ENCODE results near the gene ASAP2.

ASAP2 gene

DNA sequence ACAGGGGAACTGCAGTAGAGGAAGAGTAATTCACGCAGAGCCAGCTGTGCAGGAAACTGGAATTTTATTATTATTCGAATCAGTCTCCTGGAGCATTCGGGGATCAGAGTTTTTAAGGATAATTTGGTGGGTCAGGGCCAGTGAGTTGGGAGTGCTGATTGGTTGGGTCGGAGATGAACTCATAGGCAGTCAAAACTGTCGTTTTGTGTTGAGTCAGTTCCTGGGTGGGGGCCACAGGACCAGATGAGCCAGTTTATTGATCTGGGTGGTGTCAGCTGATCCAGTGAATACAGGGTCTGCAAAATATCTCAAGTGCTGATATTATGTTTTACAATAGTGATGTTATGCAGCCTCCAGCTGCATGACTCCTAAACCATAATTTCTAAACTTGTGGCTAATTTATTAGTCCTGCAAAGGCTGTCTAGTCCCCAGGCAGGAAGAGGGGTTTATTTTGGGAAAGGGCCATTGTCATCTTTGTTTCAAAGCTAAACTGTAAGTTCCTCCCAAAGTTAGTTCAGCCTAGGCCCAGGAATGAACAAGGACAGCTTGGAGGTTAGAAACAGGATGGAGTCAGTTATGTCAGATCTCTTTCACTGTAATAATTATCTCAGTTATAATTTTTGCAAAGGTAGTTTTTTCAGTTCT lies 67.0 kb downstream of the ASAP2 start:
- TF ChIP-seq, protein P1, sequence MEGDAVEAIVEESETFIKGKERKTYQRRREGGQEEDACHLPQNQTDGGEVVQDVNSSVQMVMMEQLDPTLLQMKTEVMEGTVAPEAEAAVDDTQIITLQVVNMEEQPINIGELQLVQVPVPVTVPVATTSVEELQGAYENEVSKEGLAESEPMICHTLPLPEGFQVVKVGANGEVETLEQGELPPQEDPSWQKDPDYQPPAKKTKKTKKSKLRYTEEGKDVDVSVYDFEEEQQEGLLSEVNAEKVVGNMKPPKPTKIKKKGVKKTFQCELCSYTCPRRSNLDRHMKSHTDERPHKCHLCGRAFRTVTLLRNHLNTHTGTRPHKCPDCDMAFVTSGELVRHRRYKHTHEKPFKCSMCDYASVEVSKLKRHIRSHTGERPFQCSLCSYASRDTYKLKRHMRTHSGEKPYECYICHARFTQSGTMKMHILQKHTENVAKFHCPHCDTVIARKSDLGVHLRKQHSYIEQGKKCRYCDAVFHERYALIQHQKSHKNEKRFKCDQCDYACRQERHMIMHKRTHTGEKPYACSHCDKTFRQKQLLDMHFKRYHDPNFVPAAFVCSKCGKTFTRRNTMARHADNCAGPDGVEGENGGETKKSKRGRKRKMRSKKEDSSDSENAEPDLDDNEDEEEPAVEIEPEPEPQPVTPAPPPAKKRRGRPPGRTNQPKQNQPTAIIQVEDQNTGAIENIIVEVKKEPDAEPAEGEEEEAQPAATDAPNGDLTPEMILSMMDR (IDR thresholded peaks at IDR 0.05; ENCODE audit: low read depth, low read length, missing control alignments) = no peak
- DNase-seq (ENCODE audit: low read depth) = no peak
- H3K4me3 ChIP-seq (ENCODE audit: low read depth, low read length) = no peak overlapping the region

DNA sequence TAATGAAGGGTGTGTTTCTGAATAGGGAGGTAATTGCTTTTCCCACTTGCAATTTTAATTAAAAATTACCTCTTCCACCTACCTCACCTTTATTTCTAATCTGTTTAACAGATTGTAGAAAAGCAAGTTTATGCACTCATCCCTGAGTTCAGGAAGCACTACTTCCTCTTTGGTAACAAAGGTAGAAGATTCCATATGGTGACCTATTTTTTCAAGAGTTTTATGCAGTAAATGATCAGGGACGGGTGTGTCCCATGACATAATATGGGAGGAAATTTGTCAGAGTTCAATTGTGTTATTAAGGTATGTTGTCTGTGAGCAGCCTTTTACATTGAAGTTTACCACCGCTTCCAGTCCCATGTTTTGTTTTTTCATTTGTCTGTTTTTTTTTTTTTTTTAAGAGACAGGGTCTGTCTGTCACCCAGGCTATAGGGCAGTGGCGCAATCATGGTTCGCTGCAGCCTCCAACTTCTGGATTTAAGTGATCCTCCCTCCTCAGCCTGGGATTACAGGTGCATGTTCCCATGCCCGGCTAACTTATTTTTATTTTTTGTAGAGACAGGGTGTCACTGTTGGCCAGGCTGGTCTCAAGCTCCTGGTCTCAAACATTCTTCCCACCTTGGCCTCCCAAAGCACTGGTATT lies 68.2 kb downstream of the ASAP2 start:
- TF ChIP-seq, protein P1 (IDR thresholded peaks at IDR 0.05; ENCODE audit: low read depth, low read length, missing control alignments) = no peak
- no peak overlapping the region for H3K4me3 ChIP-seq (ENCODE audit: low read depth, low read length)
- no peak for DNase-seq (ENCODE audit: low read depth)

DNA sequence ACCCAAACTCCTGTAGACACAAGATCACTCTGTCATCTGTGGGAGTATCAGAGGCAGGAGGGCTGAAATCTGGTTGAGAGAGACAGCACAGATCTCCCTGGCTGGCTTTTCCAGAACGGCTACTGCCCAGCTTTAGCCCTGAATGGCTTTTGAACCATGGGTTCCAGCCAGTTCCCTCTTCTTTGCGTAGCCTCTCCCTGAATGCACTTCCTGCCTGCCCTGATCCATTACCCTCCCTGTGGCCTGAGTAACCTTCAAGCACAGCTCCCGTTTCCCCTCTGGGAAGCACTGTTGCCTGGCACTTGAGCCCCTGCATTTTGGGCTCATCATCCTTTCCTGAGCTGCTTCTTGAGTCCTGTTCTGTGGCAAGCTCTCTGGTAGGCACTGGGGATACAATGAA lies 68.8 kb downstream of the ASAP2 start:
- TF ChIP-seq, protein P1 (IDR thresholded peaks at IDR 0.05; ENCODE audit: low read depth, low read length, missing control alignments) = no peak
- no peak for DNase-seq (ENCODE audit: low read depth)
- H3K4me3 ChIP-seq (ENCODE audit: low read depth, low read length) = no peak overlapping the region

DNA sequence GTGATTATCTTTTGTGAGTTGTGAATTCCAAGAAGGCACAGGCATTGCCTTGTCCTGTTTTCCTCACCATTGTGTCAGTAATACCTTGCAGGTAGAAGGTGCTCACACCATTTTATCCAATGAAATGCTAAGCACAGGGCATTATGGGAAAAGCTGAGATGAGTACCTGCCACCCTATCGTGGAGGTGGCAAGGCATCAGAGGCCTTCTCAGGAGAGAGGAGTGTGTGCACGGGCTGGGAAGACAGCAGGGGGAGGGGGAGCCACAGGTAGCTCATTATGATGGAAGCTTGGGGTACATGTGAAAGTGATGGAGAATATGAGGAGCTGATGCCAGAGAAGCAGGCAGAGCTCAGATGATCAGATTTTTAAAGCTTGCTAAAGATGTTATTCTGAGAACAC lies 69.5 kb downstream of the ASAP2 start:
- H3K4me3 ChIP-seq (ENCODE audit: low read depth, low read length) = no peak overlapping the region
- TF ChIP-seq, protein P1 (IDR thresholded peaks at IDR 0.05; ENCODE audit: low read depth, low read length, missing control alignments) = no peak
- no peak for DNase-seq (ENCODE audit: low read depth)

DNA sequence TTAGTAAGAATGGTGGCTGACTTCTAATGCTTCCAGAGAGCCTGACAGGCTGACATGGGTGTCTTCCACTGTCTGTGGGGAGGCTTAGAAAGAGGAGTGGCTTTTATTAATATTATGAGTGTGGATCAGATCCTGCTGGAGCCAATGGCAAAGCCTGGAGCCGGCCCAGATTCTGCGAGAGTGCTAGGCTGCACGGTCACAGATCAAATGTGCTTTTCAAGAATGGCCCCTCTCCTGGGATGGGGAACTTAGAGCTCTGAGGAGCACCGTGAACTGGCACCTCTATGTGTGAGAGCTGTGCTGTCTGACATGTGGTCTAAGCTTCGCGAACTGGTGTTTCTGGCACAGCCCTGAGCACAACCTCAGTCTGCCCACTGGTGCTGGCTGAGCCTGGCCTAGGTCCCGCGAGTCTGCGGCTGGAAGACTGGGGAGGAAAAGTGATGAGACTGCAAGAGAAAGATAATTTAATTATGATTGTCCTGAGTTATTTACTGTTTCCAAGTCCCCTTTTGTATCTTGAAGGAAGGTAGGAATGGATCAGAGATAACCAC lies 70.4 kb downstream of the ASAP2 start:
- H3K4me3 ChIP-seq (ENCODE audit: low read depth, low read length) = no peak overlapping the region
- TF ChIP-seq, protein P1 (IDR thresholded peaks at IDR 0.05; ENCODE audit: low read depth, low read length, missing control alignments) = no peak
- DNase-seq (ENCODE audit: low read depth) = no peak

DNA sequence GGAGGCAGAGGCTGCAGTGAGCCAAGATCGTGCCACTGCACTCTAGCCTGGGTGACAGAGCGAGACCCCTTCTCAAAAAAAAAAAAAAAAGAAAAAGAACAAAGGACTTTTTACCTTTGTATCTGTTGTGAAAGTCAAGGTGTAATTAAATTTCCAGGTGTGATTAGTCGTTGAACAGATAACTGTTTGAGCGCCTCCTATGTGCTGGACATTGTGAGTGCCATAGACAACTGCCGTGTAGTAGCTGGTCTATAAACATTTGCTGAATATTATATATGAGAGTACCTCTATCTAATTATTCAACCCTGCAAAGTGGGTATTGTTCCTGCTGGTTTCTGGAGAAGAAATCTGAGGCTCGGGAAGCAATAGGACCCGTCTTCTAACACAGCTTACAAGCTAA lies 71.8 kb downstream of the ASAP2 start:
- TF ChIP-seq, protein P1 (IDR thresholded peaks at IDR 0.05; ENCODE audit: low read depth, low read length, missing control alignments) = no peak
- DNase-seq (ENCODE audit: low read depth) = no peak
- no peak overlapping the region for H3K4me3 ChIP-seq (ENCODE audit: low read depth, low read length)
